HG03521 (cell line): ENCODE measurements around the gene BTNL9.
"Not testable (repeated sequence)": the region's sequence is repeated elsewhere in the genome, so short reads cannot be mapped to it uniquely, and the experiment has no call there.

Experiments
- ATAC-seq: cut with Tn5 transposase; IDR thresholded peaks from one replicate; pipeline ENCODE4 v1.9.1; 2021; ENCODE audit warnings: mild to moderate bottlenecking, moderate library complexity; ENCODE audit not compliant: unreplicated experiment

The BTNL9 gene

GRCh38 chr5:181098762-181099601 is 58.9 kb downstream of the BTNL9 start:
- ATAC-seq: no peak

- no peak for ATAC-seq
These were observed 59.6 kb downstream of the BTNL9 start for GRCh38 chr5:181099602-181100086.

GRCh38 chr5:181100121-181100875 is 60.2 kb downstream of the BTNL9 start:
- no peak for ATAC-seq

- ATAC-seq: not testable (repeated sequence)
These were observed 61.1 kb downstream of the BTNL9 start for GRCh38 chr5:181101030-181101641.

GRCh38 chr5:181101930-181102674 is 62.0 kb downstream of the BTNL9 start:
- not testable (repeated sequence) for ATAC-seq

- ATAC-seq: not testable (repeated sequence)
These were observed 64.1 kb downstream of the BTNL9 start for GRCh38 chr5:181104259-181104568.

GRCh38 chr5:181104606-181105390 is 64.7 kb downstream of the BTNL9 start:
- ATAC-seq: not testable (repeated sequence)

- no peak for ATAC-seq
These were observed 65.4 kb downstream of the BTNL9 start for GRCh38 chr5:181105391-181106025.

GRCh38 chr5:181107699-181108098 is 67.6 kb downstream of the BTNL9 start:
- no peak for ATAC-seq

- ATAC-seq: no peak
These were observed 68.6 kb downstream of the BTNL9 start for GRCh38 chr5:181108578-181109165.

GRCh38 chr5:181109489-181110013 is 69.5 kb downstream of the BTNL9 start:
- no peak for ATAC-seq

GRCh38 chr5:181111010-181111409 is 70.9 kb downstream of the BTNL9 start:
- ATAC-seq: no peak
